ENCODE results near the gene PCP4.

The PCP4 gene

GRCh38 chr21:39850333-39850732 is 16.9 kb upstream of the PCP4 start:
- no peak for TF ChIP-seq CTCF (IDR thresholded peaks at IDR 0.05; ENCODE audit: low read length, missing control alignments)
- DNase-seq (ENCODE audit: low read depth), result no peak
- no peak overlapping the region for H3K4me3 ChIP-seq (replicated peaks; ENCODE audit: low read depth, low read length)

GRCh38 chr21:39851002-39851618 is 16.1 kb upstream of the PCP4 start:
- no peak for DNase-seq (ENCODE audit: low read depth)
- no peak for TF ChIP-seq CTCF (IDR thresholded peaks at IDR 0.05; ENCODE audit: low read length, missing control alignments)
- H3K4me3 ChIP-seq (replicated peaks; ENCODE audit: low read depth, low read length), result no peak overlapping the region

GRCh38 chr21:39852021-39852721 is 15.1 kb upstream of the PCP4 start:
- no peak overlapping the region for H3K4me3 ChIP-seq (replicated peaks; ENCODE audit: low read depth, low read length)
- TF ChIP-seq CTCF (IDR thresholded peaks at IDR 0.05; ENCODE audit: low read length, missing control alignments), result no peak
- DNase-seq (ENCODE audit: low read depth), result no peak

DNA sequence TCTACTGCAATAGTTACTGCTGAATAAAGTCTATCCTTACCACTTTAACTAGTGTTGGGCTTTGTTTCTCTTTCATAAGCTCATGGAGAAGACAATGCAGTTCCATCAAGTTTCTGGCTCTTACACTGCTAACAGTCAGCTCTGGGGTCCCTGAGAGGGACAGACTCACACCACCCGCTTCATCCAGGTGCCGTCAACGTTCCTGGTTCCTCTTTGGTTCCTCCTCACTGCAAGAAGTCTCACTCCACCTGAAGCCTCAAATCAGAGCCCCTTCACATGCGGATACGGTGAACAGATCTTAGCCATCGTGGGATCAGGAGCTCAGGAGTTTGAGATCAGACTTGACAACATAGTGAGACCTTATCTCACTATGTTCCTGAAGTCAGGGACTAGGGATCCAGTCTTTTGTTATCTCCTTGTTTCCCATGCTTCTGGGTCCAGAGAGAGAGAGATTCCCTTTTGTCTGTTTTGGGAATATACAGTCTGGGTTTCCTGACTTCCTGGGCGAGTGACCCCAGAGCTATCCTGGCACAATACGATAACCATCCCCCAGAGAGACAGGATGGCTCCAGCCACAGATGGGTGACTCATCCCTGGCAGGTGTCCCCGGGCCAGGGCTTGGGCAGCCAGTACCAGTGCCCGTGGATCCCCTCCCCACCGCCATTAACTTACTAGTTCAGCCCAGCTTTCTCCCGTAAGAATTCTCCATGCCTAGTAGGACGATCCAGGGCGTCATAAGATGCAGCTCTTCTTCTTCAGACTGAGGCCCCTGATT is 14.3 kb upstream of the PCP4 start:
- no peak for TF ChIP-seq CTCF (IDR thresholded peaks at IDR 0.05; ENCODE audit: low read length, missing control alignments)
- DNase-seq (ENCODE audit: low read depth), result no peak
- H3K4me3 ChIP-seq (replicated peaks; ENCODE audit: low read depth, low read length), result no peak overlapping the region

DNA sequence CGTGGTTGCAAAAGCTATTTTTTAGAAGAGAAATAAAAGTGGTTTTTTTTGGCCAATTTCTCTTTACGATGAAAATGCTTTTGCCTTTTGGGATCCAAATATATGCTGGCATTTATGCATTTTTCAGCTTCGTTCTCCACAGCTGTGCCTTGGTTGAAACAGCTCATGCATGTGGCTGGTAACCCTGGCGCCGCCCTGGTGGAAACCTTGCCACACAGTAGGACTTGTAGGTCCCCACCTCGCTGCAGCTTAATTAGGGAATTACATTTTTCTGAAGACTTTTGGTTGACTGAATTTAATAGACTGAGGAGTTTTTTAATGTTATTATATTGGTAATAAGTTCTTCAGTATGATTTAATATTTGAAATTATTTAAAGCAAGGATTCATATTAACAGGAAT is 12.7 kb upstream of the PCP4 start:
- no peak for TF ChIP-seq CTCF (IDR thresholded peaks at IDR 0.05; ENCODE audit: low read length, missing control alignments)
- no peak overlapping the region for H3K4me3 ChIP-seq (replicated peaks; ENCODE audit: low read depth, low read length)
- DNase-seq (ENCODE audit: low read depth), result no peak

GRCh38 chr21:39855595-39855994 is 11.6 kb upstream of the PCP4 start:
- TF ChIP-seq CTCF (IDR thresholded peaks at IDR 0.05; ENCODE audit: low read length, missing control alignments), result no peak
- no peak for DNase-seq (ENCODE audit: low read depth)
- H3K4me3 ChIP-seq (replicated peaks; ENCODE audit: low read depth, low read length), result no peak overlapping the region

Data from fibroblast of pulmonary artery (primary cell).